Lung microvascular endothelial cell (primary cell): ENCODE data around the gene GRXCR1. TPM values are rescaled to one million over a fixed set of nuclear protein-coding genes. Genes with fewer than 3 reads are reported as not detected.

Experiments used
- DNase-seq, 2 donors: peaks; one replicate each; pipeline versions ENCODE4 v3.0.0 to v3.0.0-alpha.2; 2010; ENCODE audit warnings: low read depth in 2 of 2
- total RNA-seq: library from RNA; depleted of rRNA; stranded (reverse); fragments of >200 nt; gene quantifications from 2 replicates; pipeline ENCODE4 v1.2.1, GENCODE V29; 2014

Gene GRXCR1
- total RNA-seq, 1 donor from 2014 or later = not detected

DNA sequence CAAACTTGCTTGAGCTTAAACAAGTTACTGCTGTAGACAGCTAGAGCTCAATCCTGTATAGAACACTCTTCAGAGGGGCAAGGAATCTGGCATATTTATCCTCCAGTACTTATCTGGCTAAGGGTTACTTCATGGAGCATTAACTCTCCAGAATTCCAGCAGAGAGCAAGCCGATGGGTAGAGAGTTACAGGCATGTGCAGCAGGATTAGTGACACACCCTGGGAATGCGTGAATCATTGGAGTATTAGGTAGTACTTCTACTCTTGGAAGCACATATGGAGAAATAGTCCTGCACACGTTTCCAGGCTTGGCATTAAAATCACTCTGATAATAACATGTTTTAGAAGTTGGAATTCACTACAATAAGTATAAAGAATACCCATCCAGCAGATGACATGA lies 35.4 kb downstream of the GRXCR1 start:
- no peak for DNase-seq

DNA sequence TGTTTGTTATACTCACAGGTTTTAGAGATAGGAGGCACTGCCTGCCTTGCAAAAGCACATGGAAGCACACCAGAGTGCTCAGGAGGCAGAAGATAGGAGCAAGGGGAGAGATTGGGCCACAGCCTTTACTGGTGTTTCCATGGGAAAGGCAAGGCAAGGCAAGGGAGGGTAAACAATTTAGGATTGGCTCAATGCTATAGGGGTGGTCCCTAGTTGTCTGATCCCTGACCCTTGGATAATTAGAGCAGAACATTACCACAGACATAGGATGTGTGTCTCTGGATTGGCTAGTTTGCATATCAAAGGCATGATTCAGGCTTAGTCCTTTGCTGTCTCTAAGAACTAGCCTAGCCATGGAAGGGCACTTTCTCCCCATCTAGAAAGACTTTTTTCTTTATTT lies 36.1 kb downstream of the GRXCR1 start:
- DNase-seq = no peak

DNA sequence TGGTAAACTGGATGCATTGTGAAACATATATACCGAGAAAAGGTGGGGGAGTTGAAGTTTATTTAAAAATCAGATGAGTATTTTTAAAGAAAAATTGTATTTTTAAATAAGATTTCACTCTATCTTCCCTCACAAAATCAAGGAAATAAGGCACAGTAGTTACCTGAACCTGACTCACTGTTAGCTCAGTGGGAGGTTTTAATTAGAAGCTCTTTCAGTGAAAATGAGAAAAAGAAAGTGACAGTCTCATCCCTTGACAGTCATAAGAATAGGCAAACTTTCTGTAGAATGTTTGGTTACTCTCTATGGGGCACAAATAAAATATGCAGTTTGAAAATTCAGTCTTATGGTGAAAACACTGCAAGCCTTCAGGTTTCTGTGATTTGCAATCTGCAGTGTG lies 49.7 kb downstream of the GRXCR1 start:
- DNase-seq = no peak

DNA sequence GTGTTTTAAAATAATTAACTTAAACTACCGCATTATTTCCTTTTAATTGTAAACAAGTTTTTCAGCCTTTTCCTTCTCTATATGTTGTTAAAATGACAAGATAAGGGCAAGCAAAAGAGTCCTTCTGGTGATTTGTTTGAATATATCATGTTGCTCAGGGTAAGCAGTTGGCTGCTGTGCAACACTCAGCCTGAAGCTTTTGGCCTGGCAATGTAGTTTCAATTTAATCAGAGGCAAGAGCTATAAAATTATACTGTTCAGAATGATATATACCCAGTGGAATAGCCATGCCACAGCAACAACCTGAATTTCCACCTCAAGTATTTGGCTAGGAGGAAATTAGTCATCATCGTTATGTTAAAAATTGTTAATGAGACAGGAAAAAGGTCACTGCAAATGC lies 53.4 kb downstream of the GRXCR1 start:
- no peak for DNase-seq

DNA sequence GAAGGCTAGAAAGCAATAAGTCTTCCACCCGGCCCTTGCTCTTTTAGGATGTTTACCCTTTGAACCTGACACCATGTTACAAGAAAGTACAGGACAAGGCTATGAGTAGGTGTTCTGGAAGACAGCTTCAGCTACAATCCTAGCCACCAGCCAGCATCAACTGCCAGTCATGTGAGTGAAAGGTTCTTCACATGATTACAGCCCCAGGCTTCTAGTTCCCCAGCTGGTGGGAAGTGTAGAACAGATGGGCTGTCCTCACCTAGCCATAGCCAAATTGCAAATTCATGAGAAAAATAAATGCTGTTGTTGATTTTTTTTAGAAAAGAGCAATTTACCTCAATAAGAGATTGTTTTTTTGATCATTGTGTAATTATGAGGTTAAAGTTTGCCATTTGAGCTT lies 60.8 kb downstream of the GRXCR1 start:
- DNase-seq = no peak

DNA sequence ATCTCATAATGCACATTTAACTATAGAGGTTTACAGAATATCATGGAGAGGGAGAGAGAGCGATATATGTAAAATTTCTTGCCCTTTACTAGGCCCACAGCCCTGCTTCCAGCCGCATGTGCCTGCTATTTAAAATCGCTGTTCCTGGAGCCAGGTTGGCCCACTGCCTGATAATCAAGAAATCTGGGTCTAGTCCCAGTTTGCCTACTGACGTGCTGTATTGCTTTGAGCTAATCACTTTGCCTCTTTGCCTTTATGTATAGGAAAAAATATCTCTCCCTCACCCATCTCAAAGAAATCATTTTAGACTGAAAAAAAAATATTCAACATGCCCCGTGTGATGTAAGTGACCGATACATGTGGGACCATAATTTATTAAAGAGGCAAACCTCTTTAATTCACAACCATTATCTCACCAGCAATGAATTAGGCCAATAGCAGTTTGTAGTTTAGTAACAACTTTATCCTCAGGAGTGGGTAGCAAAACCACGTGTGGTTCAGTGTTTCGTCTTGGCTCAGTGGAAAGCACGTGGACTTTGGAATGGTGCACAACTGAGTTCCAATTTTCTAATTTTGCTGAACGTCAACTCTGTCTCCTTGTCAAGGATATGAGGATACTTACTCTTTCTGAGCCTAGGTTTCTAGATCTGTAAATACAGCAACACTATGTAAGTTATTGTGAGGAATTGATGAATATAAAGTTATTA lies 62.6 kb downstream of the GRXCR1 start:
- no peak for DNase-seq

DNA sequence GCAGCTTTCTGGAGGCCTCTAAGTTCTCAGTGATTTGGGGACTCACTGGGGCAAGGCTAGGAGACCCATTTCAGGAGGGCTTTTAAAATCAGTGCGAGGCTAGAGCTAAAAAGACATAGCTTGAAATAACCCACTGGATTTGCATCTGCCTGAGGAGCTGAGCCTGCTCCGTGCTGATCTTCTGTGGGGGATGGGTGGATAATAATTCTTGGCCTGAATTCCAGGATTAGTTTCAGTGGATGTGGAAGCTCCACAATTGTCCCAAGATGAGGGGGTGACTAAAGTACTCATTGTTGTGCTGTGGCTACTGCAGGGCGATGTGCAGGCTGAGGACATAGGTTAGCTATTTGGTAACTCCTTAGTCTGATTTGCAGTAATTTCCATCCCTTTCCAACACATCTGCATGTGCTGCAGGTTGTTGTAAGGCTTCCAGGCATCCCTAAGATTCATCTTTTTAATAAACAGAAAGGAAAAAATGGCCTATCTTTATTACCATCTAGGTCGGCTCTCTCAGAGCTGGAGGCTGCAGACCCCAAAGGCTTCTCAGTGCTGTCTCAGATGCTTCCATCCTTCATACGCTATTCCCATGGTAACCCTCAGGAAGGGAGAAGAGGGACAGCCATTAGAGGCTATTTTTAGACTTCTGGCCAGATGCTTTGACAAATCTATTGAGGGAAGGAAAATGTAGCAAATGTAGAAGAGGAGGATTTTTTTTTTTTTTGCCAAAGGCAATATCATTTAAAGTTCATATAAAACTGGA lies 63.4 kb downstream of the GRXCR1 start:
- DNase-seq = no peak

DNA sequence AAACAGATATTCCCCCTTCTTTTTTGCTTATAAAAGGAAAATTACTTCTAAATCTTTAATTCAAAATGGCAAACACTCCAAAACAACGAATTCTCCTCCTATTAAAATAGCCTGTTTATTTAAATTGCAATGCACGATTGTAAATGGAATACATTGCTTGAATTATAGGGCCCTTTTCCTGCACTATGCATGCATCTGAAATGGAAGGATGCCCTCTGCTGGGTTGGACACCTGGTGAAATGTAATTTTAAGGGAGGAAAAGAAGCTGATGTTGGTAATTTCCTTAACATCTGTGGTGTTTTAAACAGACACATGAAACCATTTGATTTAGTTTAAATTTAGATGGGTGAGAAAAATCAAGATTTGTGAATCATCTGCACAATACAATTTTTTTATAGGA lies 72.8 kb downstream of the GRXCR1 start:
- no peak for DNase-seq

DNA sequence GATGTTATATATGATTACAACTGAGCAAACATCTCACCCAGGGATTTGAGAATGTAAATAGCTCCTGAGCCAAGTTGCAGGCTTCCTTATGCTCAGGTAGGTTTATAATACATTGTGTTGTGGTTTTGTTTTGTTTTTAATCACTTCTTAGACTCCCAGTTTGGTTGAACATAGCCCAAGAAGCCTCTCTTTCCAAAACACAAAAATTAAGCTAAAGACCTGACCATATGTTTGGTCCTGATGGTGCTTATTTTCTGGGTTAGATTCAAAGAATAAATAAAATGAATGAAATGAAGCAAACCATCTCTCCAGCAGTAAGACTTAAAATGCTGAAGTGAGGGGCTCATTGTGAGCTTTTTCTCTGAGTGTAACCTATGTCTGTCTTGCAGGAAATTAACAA lies 93.5 kb downstream of the GRXCR1 start:
- DNase-seq = no peak

DNA sequence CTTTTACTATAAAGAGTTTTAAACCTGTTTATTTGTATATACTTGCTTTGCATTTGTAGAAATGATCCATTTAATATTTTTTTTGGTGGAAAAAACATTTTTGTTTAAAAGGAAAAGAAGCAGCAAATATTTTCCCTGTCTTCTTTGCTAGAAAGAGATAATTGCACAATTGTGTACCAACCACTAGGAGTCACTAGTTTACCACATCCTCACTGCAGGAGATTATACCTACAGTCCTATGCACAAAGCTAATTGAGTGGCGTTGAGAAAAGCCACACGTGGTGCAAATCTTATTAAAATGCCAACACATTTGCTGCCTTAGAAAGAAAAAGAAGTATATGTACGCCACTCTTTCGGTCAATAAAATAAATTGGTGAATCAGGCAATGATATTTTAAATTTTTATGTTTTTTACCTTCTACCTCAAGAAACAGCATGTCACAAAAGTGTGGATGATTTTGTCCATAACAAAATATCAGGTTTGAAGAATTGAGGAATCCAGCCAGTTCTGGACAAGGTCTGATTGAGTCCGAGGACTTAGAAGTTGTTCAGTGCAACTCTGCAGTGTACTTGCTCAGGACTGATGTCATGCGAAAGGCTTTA lies 102.9 kb downstream of the GRXCR1 start:
- peak; percentile 20 to 24 for DNase-seq

DNA sequence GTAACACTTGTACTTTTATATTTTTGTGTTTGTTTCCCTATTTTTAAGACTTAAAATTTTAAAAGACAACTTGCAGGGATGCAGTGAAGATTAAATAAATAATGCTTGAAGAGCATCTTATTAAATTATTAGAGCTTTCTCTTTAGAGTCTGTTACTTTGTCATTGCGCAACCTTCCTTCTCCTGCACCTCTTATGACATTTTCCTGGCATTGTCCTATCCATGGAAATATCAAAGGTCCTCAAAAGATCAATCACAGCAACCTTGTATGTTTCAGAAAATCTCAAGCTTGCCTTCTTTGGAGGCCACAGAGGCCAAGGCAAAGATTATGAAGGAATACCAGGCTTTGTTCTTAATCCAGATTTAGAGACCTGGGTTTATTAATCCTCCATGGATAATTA lies 116.3 kb downstream of the GRXCR1 start:
- no peak for DNase-seq

DNA sequence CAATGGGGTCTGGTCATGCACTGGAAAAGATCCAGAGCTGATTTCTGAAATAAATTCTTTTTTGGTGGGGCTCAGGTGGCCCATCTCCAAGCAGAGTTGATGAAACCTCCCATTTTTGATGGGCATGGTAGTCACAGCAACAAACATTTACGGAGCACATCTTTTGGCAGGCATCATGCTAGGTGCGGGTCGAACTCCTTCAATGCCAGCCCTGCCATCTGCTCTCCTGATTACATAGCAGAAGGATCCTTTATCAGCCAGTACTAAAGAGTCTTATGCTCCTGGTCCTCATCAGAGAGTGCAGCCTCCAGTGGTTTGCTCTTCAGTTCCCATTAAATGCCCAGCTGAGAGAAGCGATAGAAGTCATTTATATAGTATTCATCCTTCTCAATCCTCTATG lies 121.7 kb downstream of the GRXCR1 start:
- DNase-seq = no peak

DNA sequence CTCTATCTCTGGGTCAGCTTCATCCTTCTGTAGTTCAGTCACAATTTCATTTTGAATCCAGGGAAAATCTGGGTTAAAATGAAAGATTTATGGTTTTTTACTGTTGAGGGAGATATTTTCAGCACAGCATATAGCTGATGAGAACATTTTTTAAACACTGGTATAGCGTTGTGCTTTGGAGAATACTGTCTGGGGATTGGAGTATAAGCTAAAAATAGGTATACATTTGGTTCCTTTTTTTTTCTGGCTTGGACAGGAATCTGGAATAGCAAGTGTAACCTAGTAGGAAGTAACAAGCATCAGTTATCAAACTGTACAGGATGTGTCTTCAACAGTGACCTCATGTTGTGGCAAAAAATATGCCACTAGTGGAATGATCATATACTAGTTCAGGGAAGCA lies 149.1 kb downstream of the GRXCR1 start:
- no peak for DNase-seq

DNA sequence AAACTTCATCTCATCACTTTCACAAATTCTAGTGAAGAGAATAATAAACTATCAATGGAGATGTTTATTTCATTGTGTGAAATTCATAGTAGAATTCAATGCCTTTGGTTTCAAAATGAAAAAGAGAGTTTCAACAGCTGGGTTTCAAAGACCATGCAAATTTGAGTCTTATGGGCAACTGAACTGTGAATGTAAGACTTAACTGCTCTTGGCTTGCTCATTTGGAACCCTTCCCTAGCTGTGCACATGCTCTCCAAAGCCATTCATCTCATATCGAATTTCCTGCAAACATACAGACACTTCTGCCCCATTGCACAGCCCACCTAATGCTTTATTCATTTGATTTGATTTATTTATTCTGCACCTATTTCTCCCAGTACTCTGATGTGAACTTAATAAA lies 154.5 kb downstream of the GRXCR1 start:
- DNase-seq = no peak

DNA sequence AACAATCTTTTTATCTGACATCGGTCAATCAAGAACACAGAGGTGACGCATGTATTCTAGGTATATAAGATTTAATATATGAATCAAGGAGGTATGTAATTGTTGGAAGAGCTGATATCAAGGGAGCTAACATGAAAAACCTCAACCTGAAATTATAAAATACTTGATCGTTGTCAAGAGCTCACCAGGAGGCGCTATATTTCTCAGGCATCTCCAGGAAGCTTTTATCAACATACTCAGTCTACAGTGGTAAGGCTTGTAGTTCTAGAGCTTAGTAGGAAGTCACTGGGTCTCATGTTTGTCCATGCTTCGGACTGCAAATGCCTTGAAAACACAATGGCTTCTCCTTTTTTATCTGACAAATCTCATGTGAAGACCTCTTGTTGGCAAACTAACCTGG lies 156.1 kb downstream of the GRXCR1 start:
- DNase-seq = no peak

DNA sequence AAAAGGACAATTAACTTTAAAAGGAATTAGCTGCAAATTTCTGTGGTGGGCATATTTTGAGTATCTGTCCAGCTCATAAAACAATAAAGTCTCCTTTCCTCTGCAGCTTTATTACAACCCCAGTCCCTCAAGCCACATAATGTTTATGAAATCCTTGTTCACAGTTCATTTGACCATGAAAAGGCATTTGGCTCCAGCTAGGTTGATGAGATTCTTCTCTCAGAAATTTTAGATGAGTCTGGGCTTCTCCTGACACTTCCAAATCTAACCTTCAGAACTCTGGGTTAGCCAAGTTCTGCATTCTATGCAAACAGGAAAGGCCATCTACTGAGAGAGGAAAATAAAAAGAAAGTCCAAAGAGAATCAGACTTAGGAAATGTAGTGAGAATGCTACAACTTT lies 156.8 kb downstream of the GRXCR1 start:
- DNase-seq = no peak

DNA sequence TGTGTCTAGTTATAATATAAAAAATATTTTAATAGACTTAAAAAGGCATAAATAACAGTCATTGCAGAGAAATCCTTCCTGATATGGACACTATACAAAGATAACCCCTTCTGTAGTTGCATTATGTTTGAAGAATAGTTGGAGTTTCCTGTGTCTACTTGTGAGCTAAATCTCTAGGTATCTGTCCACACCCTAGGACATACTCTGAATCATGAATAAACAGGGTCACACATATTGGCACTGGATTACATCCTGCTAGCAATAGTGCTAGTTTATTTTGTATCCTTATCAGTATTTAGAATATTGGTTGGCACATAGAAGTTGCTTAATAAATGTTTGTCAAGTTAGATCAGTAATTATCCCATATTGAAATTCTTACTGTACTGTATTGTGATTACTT lies 173.9 kb downstream of the GRXCR1 start:
- no peak for DNase-seq

DNA sequence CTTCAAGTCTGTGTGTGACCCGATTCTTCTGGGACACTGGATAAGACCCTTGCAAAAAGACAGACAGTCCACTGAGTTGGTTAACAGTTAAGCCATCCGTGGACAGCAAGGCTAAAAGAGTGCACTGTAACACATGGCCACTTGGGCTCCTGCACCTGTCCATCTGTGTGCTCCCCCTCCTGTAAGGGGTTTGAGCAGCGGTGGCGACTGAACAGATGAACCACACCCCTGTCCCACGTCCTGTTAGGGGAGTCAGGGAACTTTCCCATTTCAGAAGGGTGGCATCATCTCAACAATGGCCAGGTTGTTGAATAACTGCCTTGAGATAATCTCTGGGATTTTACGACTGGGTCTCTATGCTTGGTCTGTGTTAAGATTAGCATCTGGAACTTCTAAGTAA lies 178.6 kb downstream of the GRXCR1 start:
- DNase-seq = no peak

Other genes starting within 250 kb of the GRXCR1 start
- 10.2 and 32.3 TPM in 2 replicates for gene ATP8A1, start 235.6 kb upstream of the GRXCR1 start, total RNA-seq